ENCODE results near the gene RIOK3.
"Not testable (repeated sequence)": the region's sequence is repeated elsewhere in the genome, so short reads cannot be mapped to it uniquely, and the experiment has no call there.

RIOK3 gene

GRCh38 chr18:23489586-23489985, 36.5 kb downstream of the RIOK3 start:
- not testable (repeated sequence) for H2BK5ac ChIP-seq (ENCODE audit: low read length); H3K27me3 ChIP-seq (ENCODE audit: control insufficient read depth in 3 of 3, insufficient read depth in 3 of 3, low read depth in 1 of 3, low read length in 3 of 3); H2AK5ac ChIP-seq (ENCODE audit: low read depth, low read length); H4K8ac ChIP-seq (ENCODE audit: low read depth, low read length); H3K9me3 ChIP-seq (replicated peaks in 1 of 2; ENCODE audit: control insufficient read depth in 2 of 2, insufficient read depth in 1 of 2, low read depth in 1 of 2, low read length in 2 of 2); DNase-seq (ENCODE audit: low spot score); H2BK12ac ChIP-seq (ENCODE audit: low read length); H4K91ac ChIP-seq (ENCODE audit: low read depth, low read length, poor library complexity); H3K79me1 ChIP-seq (ENCODE audit: low read depth, low read length); H3K18ac ChIP-seq (ENCODE audit: low read length); H2BK120ac ChIP-seq (ENCODE audit: low read depth, low read length); H3K9ac ChIP-seq (ENCODE audit: low read depth, low read length, poor library complexity); H2AFZ ChIP-seq (ENCODE audit: low read length); H2BK15ac ChIP-seq (ENCODE audit: low read length); H3K4me2 ChIP-seq (ENCODE audit: insufficient read depth, low read length, poor library complexity, severe bottlenecking); H3K4me1 ChIP-seq (ENCODE audit: control insufficient read depth in 2 of 2, insufficient read depth in 1 of 2, low read depth in 1 of 2, low read length in 2 of 2); H3K14ac ChIP-seq (ENCODE audit: low read length); H3K36me3 ChIP-seq (replicated peaks in 1 of 2; ENCODE audit: control insufficient read depth in 2 of 2, insufficient read depth in 2 of 2, low read length in 2 of 2); H3K23ac ChIP-seq (ENCODE audit: low read depth, low read length, poor library complexity); H3K27ac ChIP-seq (replicated peaks; ENCODE audit: low read length); H3K4me3 ChIP-seq (ENCODE audit: low read length in 2 of 2); H3K4ac ChIP-seq (ENCODE audit: low read length)
- WGBS, 2 donors (ENCODE audit: extremely low coverage in 2 of 2, insufficient read length in 2 of 2, insufficient replicate concordance in 1 of 2), result no CpG with 5 or more reads among the region's 5 CpGs

GRCh38 chr18:23493654-23494053, 40.6 kb downstream of the RIOK3 start:
- Histone ChIP-seq H3K9me3 (replicated peaks in 1 of 2; ENCODE audit: control insufficient read depth in 2 of 2, insufficient read depth in 1 of 2, low read depth in 1 of 2, low read length in 2 of 2) (peaks cover 2 to 3% of the 10 kb centered on the region in 2 donors), H3K23ac (ENCODE audit: low read depth, low read length, poor library complexity) (no peak overlapping the region), H3K27me3 (ENCODE audit: control insufficient read depth in 3 of 3, insufficient read depth in 3 of 3, low read depth in 1 of 3, low read length in 3 of 3) (no peaks in the 10 kb centered on the region), H2BK15ac (ENCODE audit: low read length) (no peak overlapping the region), H2BK120ac (ENCODE audit: low read depth, low read length) (no peak overlapping the region), H2BK5ac (ENCODE audit: low read length) (no peak overlapping the region), H3K27ac (replicated peaks; ENCODE audit: low read length) (no peak overlapping the region), H3K9ac (ENCODE audit: low read depth, low read length, poor library complexity) (no peak overlapping the region), H4K91ac (ENCODE audit: low read depth, low read length, poor library complexity) (no peak overlapping the region), H2BK12ac (ENCODE audit: low read length) (no peak overlapping the region), H3K79me1 (ENCODE audit: low read depth, low read length) (no peaks in the 10 kb centered on the region), H4K8ac (ENCODE audit: low read depth, low read length) (no peak overlapping the region), H2AK5ac (ENCODE audit: low read depth, low read length) (no peak overlapping the region), H3K4me1 (ENCODE audit: control insufficient read depth in 2 of 2, insufficient read depth in 1 of 2, low read depth in 1 of 2, low read length in 2 of 2) (peaks cover 4% of the 10 kb centered on the region in 2 donors), H3K36me3 (replicated peaks in 1 of 2; ENCODE audit: control insufficient read depth in 2 of 2, insufficient read depth in 2 of 2, low read length in 2 of 2) (no peaks in the 10 kb centered on the region), H2AFZ (ENCODE audit: low read length) (no peak overlapping the region), H3K18ac (ENCODE audit: low read length) (no peak overlapping the region), H3K14ac (ENCODE audit: low read length) (no peak overlapping the region), H3K4me2 (ENCODE audit: insufficient read depth, low read length, poor library complexity, severe bottlenecking) (no peak overlapping the region), H3K4ac (ENCODE audit: low read length) (no peak overlapping the region), H3K4me3 (ENCODE audit: low read length in 2 of 2) (no peak overlapping the region)
- DNase-seq (ENCODE audit: low spot score), result no peak
- no CpG with 5 or more reads among the region's 1 CpG for WGBS, 2 donors (ENCODE audit: extremely low coverage in 2 of 2, insufficient read length in 2 of 2, insufficient replicate concordance in 1 of 2)

GRCh38 chr18:23494992-23495391, 41.9 kb downstream of the RIOK3 start:
- no peak overlapping the region for H2BK15ac ChIP-seq (ENCODE audit: low read length)
- H2AK5ac ChIP-seq (ENCODE audit: low read depth, low read length), result no peak overlapping the region
- no peak overlapping the region for H3K4me2 ChIP-seq (ENCODE audit: insufficient read depth, low read length, poor library complexity, severe bottlenecking)
- no peak overlapping the region for H4K91ac ChIP-seq (ENCODE audit: low read depth, low read length, poor library complexity)
- H2AFZ ChIP-seq (ENCODE audit: low read length), result no peak overlapping the region
- H4K8ac ChIP-seq (ENCODE audit: low read depth, low read length), result no peak overlapping the region
- H3K4ac ChIP-seq (ENCODE audit: low read length), result no peak overlapping the region
- H2BK5ac ChIP-seq (ENCODE audit: low read length), result no peak overlapping the region
- H3K36me3 ChIP-seq (replicated peaks in 1 of 2; ENCODE audit: control insufficient read depth in 2 of 2, insufficient read depth in 2 of 2, low read length in 2 of 2), result no peaks in the 10 kb centered on the region
- no peak overlapping the region for H3K23ac ChIP-seq (ENCODE audit: low read depth, low read length, poor library complexity)
- H3K4me1 ChIP-seq (ENCODE audit: control insufficient read depth in 2 of 2, insufficient read depth in 1 of 2, low read depth in 1 of 2, low read length in 2 of 2), result peaks cover 4 to 8% of the 10 kb centered on the region in 2 donors
- peaks cover 2 to 3% of the 10 kb centered on the region in 2 donors for H3K9me3 ChIP-seq (replicated peaks in 1 of 2; ENCODE audit: control insufficient read depth in 2 of 2, insufficient read depth in 1 of 2, low read depth in 1 of 2, low read length in 2 of 2)
- no peak for DNase-seq (ENCODE audit: low spot score)
- no peak overlapping the region for H3K18ac ChIP-seq (ENCODE audit: low read length)
- H3K4me3 ChIP-seq (ENCODE audit: low read length in 2 of 2), result no peak overlapping the region
- no peak overlapping the region for H2BK120ac ChIP-seq (ENCODE audit: low read depth, low read length)
- peak overlapping the region; percentile 66 for H3K27ac ChIP-seq (replicated peaks; ENCODE audit: low read length)
- H3K14ac ChIP-seq (ENCODE audit: low read length), result no peak overlapping the region
- no peak overlapping the region for H3K9ac ChIP-seq (ENCODE audit: low read depth, low read length, poor library complexity)
- WGBS, 2 donors (ENCODE audit: extremely low coverage in 2 of 2, insufficient read length in 2 of 2, insufficient replicate concordance in 1 of 2), result no CpG with 5 or more reads among the region's 1 CpG
- H3K27me3 ChIP-seq (ENCODE audit: control insufficient read depth in 3 of 3, insufficient read depth in 3 of 3, low read depth in 1 of 3, low read length in 3 of 3), result no peaks in the 10 kb centered on the region
- peak overlapping the region; percentile 47 for H2BK12ac ChIP-seq (ENCODE audit: low read length)
- no peaks in the 10 kb centered on the region for H3K79me1 ChIP-seq (ENCODE audit: low read depth, low read length)

- Histone ChIP-seq H2BK5ac (ENCODE audit: low read length) (no peak overlapping the region), H2BK15ac (ENCODE audit: low read length) (no peak overlapping the region), H3K23ac (ENCODE audit: low read depth, low read length, poor library complexity) (no peak overlapping the region), H3K4me1 (ENCODE audit: control insufficient read depth in 2 of 2, insufficient read depth in 1 of 2, low read depth in 1 of 2, low read length in 2 of 2) (peaks cover 4 to 8% of the 10 kb centered on the region in 2 donors), H3K4ac (ENCODE audit: low read length) (no peak overlapping the region), H3K9me3 (replicated peaks in 1 of 2; ENCODE audit: control insufficient read depth in 2 of 2, insufficient read depth in 1 of 2, low read depth in 1 of 2, low read length in 2 of 2) (peaks cover 0 to 2% of the 10 kb centered on the region in 2 donors), H3K9ac (ENCODE audit: low read depth, low read length, poor library complexity) (no peak overlapping the region), H3K18ac (ENCODE audit: low read length) (no peak overlapping the region), H3K4me3 (ENCODE audit: low read length in 2 of 2) (no peak overlapping the region), H2BK120ac (ENCODE audit: low read depth, low read length) (no peak overlapping the region), H3K4me2 (ENCODE audit: insufficient read depth, low read length, poor library complexity, severe bottlenecking) (no peak overlapping the region), H3K14ac (ENCODE audit: low read length) (no peak overlapping the region), H2AK5ac (ENCODE audit: low read depth, low read length) (no peak overlapping the region), H3K27ac (replicated peaks; ENCODE audit: low read length) (no peak overlapping the region), H4K91ac (ENCODE audit: low read depth, low read length, poor library complexity) (no peak overlapping the region), H4K8ac (ENCODE audit: low read depth, low read length) (no peak overlapping the region), H3K79me1 (ENCODE audit: low read depth, low read length) (no peaks in the 10 kb centered on the region), H3K27me3 (ENCODE audit: control insufficient read depth in 3 of 3, insufficient read depth in 3 of 3, low read depth in 1 of 3, low read length in 3 of 3) (no peaks in the 10 kb centered on the region), H2AFZ (ENCODE audit: low read length) (no peak overlapping the region), H3K36me3 (replicated peaks in 1 of 2; ENCODE audit: control insufficient read depth in 2 of 2, insufficient read depth in 2 of 2, low read length in 2 of 2) (no peaks in the 10 kb centered on the region), H2BK12ac (ENCODE audit: low read length) (no peak overlapping the region)
- no peak for DNase-seq (ENCODE audit: low spot score)
- WGBS, 2 donors (ENCODE audit: extremely low coverage in 2 of 2, insufficient read length in 2 of 2, insufficient replicate concordance in 1 of 2), result no CpG with 5 or more reads among the region's 12 CpGs
Observed at GRCh38 chr18:23495723-23496440, 42.8 kb downstream of the RIOK3 start.

All from neuronal stem cell (in vitro differentiated cells).